HepG2 (cell line): Measurements from ENCODE around the gene TERB2. TPM values are rescaled to one million over a fixed set of nuclear protein-coding genes. Genes with fewer than 3 reads are reported as not detected.
A peak's percentile ranks its signal among the peaks of the same experiment; 100 is the strongest.

Experiments used
- CCDC6 ChIP-seq: sonication (generic); formaldehyde crosslinking; IDR thresholded peaks from 2 replicates; pipeline ENCODE4 v1.8.1; 2022; ENCODE audit warnings: mild to moderate bottlenecking, missing genetic modification reagents, moderate library complexity
- FLYWCH1 ChIP-seq: sonication (generic); formaldehyde crosslinking; IDR thresholded peaks from 2 replicates; pipeline ENCODE4 v1.8.1; 2023; ENCODE audit warnings: mild to moderate bottlenecking, missing genetic modification reagents
- HNRNPH1 ChIP-seq: fragments of 200-400 bp; formaldehyde crosslinking; optimal IDR thresholded peaks from 2 replicates; pipeline ENCODE3; 2017; ENCODE audit warnings: mild to moderate bottlenecking, low read depth, low read length
- HOXD1 ChIP-seq: sonication (generic); formaldehyde crosslinking; IDR thresholded peaks from 2 replicates; pipeline ENCODE4 v1.5.0; 2020; ENCODE audit warnings: missing genetic modification reagents
- KMT2B ChIP-seq: IDR thresholded peaks from 2 replicates; pipeline ENCODE4 v1.6.1; 2016; ENCODE audit warnings: missing genetic modification reagents, missing compliant biosample characterization
- MED1 ChIP-seq: sonication (generic); formaldehyde crosslinking; IDR thresholded peaks from 2 replicates; pipeline ENCODE4 v1.4.0; 2020; ENCODE audit warnings: missing genetic modification reagents
- MTA3 ChIP-seq: sonication (generic); formaldehyde crosslinking; IDR thresholded peaks from 2 replicates; pipeline ENCODE4 v1.4.0; 2020; ENCODE audit warnings: missing genetic modification reagents
- ONECUT2 ChIP-seq: sonication (generic); formaldehyde crosslinking; IDR thresholded peaks from 2 replicates; pipeline ENCODE4 v1.4.0; 2020; ENCODE audit warnings: missing genetic modification reagents
- PAX8 ChIP-seq: sonication (generic); formaldehyde crosslinking; IDR thresholded peaks from 2 replicates; pipeline ENCODE4 v1.8.0; 2022; ENCODE audit warnings: mild to moderate bottlenecking, missing genetic modification reagents, borderline replicate concordance
- REXO4 ChIP-seq: sonication (generic); formaldehyde crosslinking; IDR thresholded peaks from 2 replicates; pipeline ENCODE4 v1.8.0; 2022; ENCODE audit warnings: missing genetic modification reagents, mild to moderate bottlenecking, borderline replicate concordance
- SNAI1 ChIP-seq: sonication (generic); formaldehyde crosslinking; IDR thresholded peaks from 2 replicates; pipeline ENCODE4 v1.5.0; 2020; ENCODE audit warnings: mild to moderate bottlenecking, missing genetic modification reagents, borderline replicate concordance
- SRY ChIP-seq: sonication (generic); formaldehyde crosslinking; IDR thresholded peaks from 2 replicates; pipeline ENCODE4 v1.8.0; 2022; ENCODE audit warnings: mild to moderate bottlenecking, missing genetic modification reagents
- TAF1 ChIP-seq: sonication (generic); formaldehyde crosslinking; IDR thresholded peaks from 2 replicates; pipeline ENCODE4 v1.4.0; 2020; ENCODE audit warnings: missing genetic modification reagents
- ZBTB42 ChIP-seq: sonication (generic); formaldehyde crosslinking; IDR thresholded peaks from 2 replicates; pipeline ENCODE4 v1.5.0; 2020; ENCODE audit warnings: mild to moderate bottlenecking, missing genetic modification reagents
- ZBTB7B ChIP-seq: sonication (generic); formaldehyde crosslinking; IDR thresholded peaks from 2 replicates; pipeline ENCODE4 v1.4.0; 2020; ENCODE audit warnings: missing genetic modification reagents
- ZFP36 ChIP-seq: fragments of 150-350 bp; IDR thresholded peaks from 2 replicates; pipeline ENCODE4 v1.6.1; 2018; ENCODE audit warnings: borderline replicate concordance, low read length, low read depth; ENCODE audit not compliant: partially characterized antibody
- ZNF121 ChIP-seq: sonication (generic); formaldehyde crosslinking; IDR thresholded peaks from 2 replicates; pipeline ENCODE4 v1.5.0; 2020; ENCODE audit warnings: mild to moderate bottlenecking, missing genetic modification reagents
- ZNF143 ChIP-seq: sonication (generic); formaldehyde crosslinking; IDR thresholded peaks from 2 replicates; pipeline ENCODE4 v1.4.0; 2020; ENCODE audit warnings: missing genetic modification reagents
- ZNF264 ChIP-seq: sonication (generic); formaldehyde crosslinking; IDR thresholded peaks from 2 replicates; pipeline ENCODE4 v1.4.0; 2020; ENCODE audit warnings: missing genetic modification reagents
- ZNF282 ChIP-seq: fragments of 450-650 bp; IDR thresholded peaks from 2 replicates; pipeline ENCODE4 v1.6.1; 2018; ENCODE audit not compliant: partially characterized antibody
- ZNF350 ChIP-seq: sonication (generic); formaldehyde crosslinking; IDR thresholded peaks from 2 replicates; pipeline ENCODE4 v1.4.0; 2020; ENCODE audit warnings: mild to moderate bottlenecking, low read depth, missing genetic modification reagents, borderline replicate concordance
- ZNF354B ChIP-seq: sonication (generic); formaldehyde crosslinking; IDR thresholded peaks from 2 replicates; pipeline ENCODE4 v1.8.0; 2022; ENCODE audit warnings: mild to moderate bottlenecking, missing genetic modification reagents
- ZNF547 ChIP-seq: sonication (generic); formaldehyde crosslinking; IDR thresholded peaks from 2 replicates; pipeline ENCODE4 v1.5.1; 2020; ENCODE audit warnings: mild to moderate bottlenecking, missing genetic modification reagents
- ZNF549 ChIP-seq: sonication (generic); formaldehyde crosslinking; IDR thresholded peaks from 2 replicates; pipeline ENCODE4 v1.5.0; 2020; ENCODE audit warnings: missing genetic modification reagents
- ZNF782 ChIP-seq: sonication (generic); formaldehyde crosslinking; IDR thresholded peaks from 2 replicates; pipeline ENCODE4 v1.4.0; 2020; ENCODE audit warnings: missing genetic modification reagents, mild to moderate bottlenecking, borderline replicate concordance
- polyA plus RNA-seq, 8 experiments: library from polyadenylated mRNA; depleted of rRNA in 3 of 8; stranded (reverse) in 7 of 8; unstranded in 1 of 8; fragments of >200 nt; fragmentation: Illumina TruSeq in 4 of 8; extraction: Trizol in 4 of 8; gene quantifications; 2 replicates each; pipeline versions ENCODE4 v1.2.1 to v1.2.3, GENCODE V29; 2011 to 2016; ENCODE audit warnings: low read depth in 4 of 8, missing spikeins in 1 of 8, mixed read lengths in 1 of 8; ENCODE audit not compliant: insufficient read depth in 1 of 8
- total RNA-seq, 5 experiments: library from RNA; depleted of rRNA; stranded (reverse); fragments of >200 nt; fragmentation: Illumina TruSeq; extraction: Trizol; gene quantifications; 2 replicates each; pipeline ENCODE4 v1.2.3, GENCODE V29; 2016; ENCODE audit warnings: low read depth in 1 of 5
- TF ChIP-seq, protein P1 (sequence below), 2 experiments: fragments of 450-650 bp in 1 of 2; sonication (generic) in 1 of 2; formaldehyde crosslinking; IDR thresholded peaks; 2 replicates each; pipeline versions ENCODE4 v1.5.0 to v1.8.0; 2020 to 2022; ENCODE audit warnings: mild to moderate bottlenecking in 1 of 2, missing genetic modification reagents in 1 of 2
- TF ChIP-seq, protein P2 (sequence below): sonication (generic); formaldehyde crosslinking; IDR thresholded peaks from 2 replicates; pipeline ENCODE4 v1.8.0; 2023; ENCODE audit warnings: mild to moderate bottlenecking, missing genetic modification reagents
- TF ChIP-seq, protein P3 (sequence below): sonication (generic); IDR thresholded peaks from 2 replicates; pipeline ENCODE4 v1.6.1; 2016; ENCODE audit warnings: low read depth, borderline replicate concordance
- TF ChIP-seq, protein P4 (sequence below): IDR thresholded peaks from 2 replicates; pipeline ENCODE4 v1.6.1; 2016; ENCODE audit warnings: missing compliant biosample characterization, missing genetic modification reagents, borderline replicate concordance

TERB2 gene
- total and polyA plus RNA-seq, 2 of the 13 experiments (the other 11 are each of a cell fraction or from before 2014, with no cell fraction given), result not detected

DNA sequence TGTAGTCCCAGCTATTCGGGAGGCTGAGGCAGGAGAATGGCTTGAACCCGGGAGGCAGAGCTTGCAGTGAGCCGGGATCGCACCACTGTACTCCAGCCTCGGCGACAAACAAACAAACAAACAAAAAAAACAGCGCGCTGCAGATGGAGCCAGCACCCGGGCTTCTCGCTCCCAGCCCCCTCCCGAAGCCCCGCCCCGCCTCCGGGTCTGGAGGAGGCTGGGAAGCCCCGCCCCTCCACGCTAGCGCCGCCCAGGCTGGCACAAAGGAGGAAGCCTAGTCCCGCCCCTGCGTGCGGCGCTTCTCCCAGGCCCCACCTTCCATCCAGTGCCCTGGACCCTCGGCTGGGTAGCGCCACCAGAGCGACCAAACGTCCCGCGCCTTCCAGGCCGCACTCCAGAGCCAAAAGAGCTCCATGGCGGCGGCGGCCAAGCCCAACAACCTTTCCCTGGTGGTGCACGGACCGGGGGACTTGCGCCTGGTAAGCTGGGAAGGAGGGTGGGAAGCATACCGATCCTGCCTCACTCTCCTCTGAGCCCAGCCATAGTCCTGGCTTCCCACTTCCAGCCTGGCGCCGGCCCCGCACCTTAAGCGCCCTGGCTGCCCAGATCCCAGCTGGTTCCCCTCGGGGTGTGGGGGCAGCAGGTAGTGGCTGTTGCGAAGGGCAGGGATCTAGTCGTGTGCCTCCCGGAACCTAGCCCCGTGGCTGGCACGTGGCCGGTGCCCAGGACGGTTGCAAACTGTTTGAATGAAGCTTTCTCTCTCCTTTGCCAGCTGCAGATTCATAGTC, 66.6 kb downstream of the TERB2 start, which contains the start of gene SORD (continued):
- TF ChIP-seq, protein P1, sequence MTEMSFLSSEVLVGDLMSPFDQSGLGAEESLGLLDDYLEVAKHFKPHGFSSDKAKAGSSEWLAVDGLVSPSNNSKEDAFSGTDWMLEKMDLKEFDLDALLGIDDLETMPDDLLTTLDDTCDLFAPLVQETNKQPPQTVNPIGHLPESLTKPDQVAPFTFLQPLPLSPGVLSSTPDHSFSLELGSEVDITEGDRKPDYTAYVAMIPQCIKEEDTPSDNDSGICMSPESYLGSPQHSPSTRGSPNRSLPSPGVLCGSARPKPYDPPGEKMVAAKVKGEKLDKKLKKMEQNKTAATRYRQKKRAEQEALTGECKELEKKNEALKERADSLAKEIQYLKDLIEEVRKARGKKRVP (CRISPR knock-in tag; IDR thresholded peaks at IDR 0.05), result no peak
- TF ChIP-seq ZBTB7B (CRISPR knock-in tag) (peak; percentile 64; the same call in 1 of the 2 replicates), ZNF121 (CRISPR knock-in tag) (no peak), KMT2B (CRISPR knock-in tag) (peak; percentile 55; the same call in 1 of the 2 replicates), ZNF354B (CRISPR knock-in tag) (no peak), MTA3 (no peak), CCDC6 (peak; percentile 49; the same call in 1 of the 2 replicates), ZNF782 (CRISPR knock-in tag) (peak; percentile 65; the same call in 1 of the 2 replicates), ONECUT2 (CRISPR knock-in tag) (no peak), MED1 (CRISPR knock-in tag) (no peak), ZBTB42 (CRISPR knock-in tag) (no peak; the same call in 1 of the 2 replicates), ZNF282 (no peak), ZNF549 (CRISPR knock-in tag) (no peak), ZNF547 (peak; percentile 56; the same call in 1 of the 2 replicates), ZNF264 (CRISPR knock-in tag) (no peak), REXO4 (CRISPR knock-in tag) (no peak), FLYWCH1 (no peak), HNRNPH1 (no peak), TAF1 (CRISPR knock-in tag) (peak; percentile 96), ZNF143 (CRISPR knock-in tag) (no peak), HOXD1 (CRISPR knock-in tag) (no peak), PAX8 (peak; percentile 40; the same call in 1 of the 2 replicates), ZFP36 (no peak), ZNF350 (CRISPR knock-in tag) (peak; percentile 76; the same call in 1 of the 2 replicates), SNAI1 (no peak), SRY (CRISPR knock-in tag) (peak; percentile 94)
- TF ChIP-seq, protein P2, sequence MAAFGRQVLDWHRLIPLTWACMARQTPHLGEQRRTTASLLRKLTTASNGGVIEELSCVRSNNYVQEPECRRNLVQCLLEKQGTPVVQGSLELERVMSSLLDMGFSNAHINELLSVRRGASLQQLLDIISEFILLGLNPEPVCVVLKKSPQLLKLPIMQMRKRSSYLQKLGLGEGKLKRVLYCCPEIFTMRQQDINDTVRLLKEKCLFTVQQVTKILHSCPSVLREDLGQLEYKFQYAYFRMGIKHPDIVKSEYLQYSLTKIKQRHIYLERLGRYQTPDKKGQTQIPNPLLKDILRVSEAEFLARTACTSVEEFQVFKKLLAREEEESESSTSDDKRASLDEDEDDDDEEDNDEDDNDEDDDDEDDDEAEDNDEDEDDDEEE (CRISPR knock-in tag), result no peak
- TF ChIP-seq, protein P3, sequence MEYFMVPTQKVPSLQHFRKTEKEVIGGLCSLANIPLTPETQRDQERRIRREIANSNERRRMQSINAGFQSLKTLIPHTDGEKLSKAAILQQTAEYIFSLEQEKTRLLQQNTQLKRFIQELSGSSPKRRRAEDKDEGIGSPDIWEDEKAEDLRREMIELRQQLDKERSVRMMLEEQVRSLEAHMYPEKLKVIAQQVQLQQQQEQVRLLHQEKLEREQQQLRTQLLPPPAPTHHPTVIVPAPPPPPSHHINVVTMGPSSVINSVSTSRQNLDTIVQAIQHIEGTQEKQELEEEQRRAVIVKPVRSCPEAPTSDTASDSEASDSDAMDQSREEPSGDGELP, result no peak
- TF ChIP-seq, protein P4, sequence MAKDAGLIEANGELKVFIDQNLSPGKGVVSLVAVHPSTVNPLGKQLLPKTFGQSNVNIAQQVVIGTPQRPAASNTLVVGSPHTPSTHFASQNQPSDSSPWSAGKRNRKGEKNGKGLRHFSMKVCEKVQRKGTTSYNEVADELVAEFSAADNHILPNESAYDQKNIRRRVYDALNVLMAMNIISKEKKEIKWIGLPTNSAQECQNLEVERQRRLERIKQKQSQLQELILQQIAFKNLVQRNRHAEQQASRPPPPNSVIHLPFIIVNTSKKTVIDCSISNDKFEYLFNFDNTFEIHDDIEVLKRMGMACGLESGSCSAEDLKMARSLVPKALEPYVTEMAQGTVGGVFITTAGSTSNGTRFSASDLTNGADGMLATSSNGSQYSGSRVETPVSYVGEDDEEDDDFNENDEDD (CRISPR knock-in tag), result peak; percentile 55; the same call in 1 of the 2 replicates
